Measurements from ENCODE around the gene GLP1R. TPM values are rescaled to one million over a fixed set of nuclear protein-coding genes. Genes with fewer than 3 reads are reported as not detected.

The GLP1R gene
- total RNA-seq, 1 donor from 2014 or later, result 4.3 TPM

GRCh38 chr6:39107641-39108040, 59.1 kb downstream of the GLP1R start:
- no peak for DNase-seq (ENCODE audit: extremely low spot score, unreplicated experiment)
- Mint-ChIP-seq H3K36me3 (peaks cover 31% of the 10 kb centered on the region), H3K4me1 (ENCODE audit: unreplicated experiment) (no peaks in the 10 kb centered on the region), H3K9me3 (no peaks in the 10 kb centered on the region), H3K27ac (no peak overlapping the region), H3K4me3 (no peak overlapping the region), H3K27me3 (no peaks in the 10 kb centered on the region)
- no peak for TF ChIP-seq CTCF (conservative IDR thresholded peaks at IDR 0.05)

GRCh38 chr6:39108041-39108839, 59.7 kb downstream of the GLP1R start:
- H3K27ac Mint-ChIP-seq, result no peak overlapping the region
- no peaks in the 10 kb centered on the region for H3K4me1 Mint-ChIP-seq (ENCODE audit: unreplicated experiment)
- H3K27me3 Mint-ChIP-seq, result no peaks in the 10 kb centered on the region
- H3K36me3 Mint-ChIP-seq, result peaks cover 32% of the 10 kb centered on the region
- DNase-seq (ENCODE audit: extremely low spot score, unreplicated experiment), result no peak
- H3K9me3 Mint-ChIP-seq, result no peaks in the 10 kb centered on the region
- no peak for TF ChIP-seq CTCF (conservative IDR thresholded peaks at IDR 0.05)
- no peak overlapping the region for H3K4me3 Mint-ChIP-seq

- H3K4me1 Mint-ChIP-seq (ENCODE audit: unreplicated experiment), result peaks cover 10% of the 10 kb centered on the region
- H3K27me3 Mint-ChIP-seq, result no peaks in the 10 kb centered on the region
- DNase-seq (ENCODE audit: extremely low spot score, unreplicated experiment), result no peak
- TF ChIP-seq CTCF (conservative IDR thresholded peaks at IDR 0.05), result no peak
- H3K9me3 Mint-ChIP-seq, result no peaks in the 10 kb centered on the region
- H3K4me3 Mint-ChIP-seq, result no peak overlapping the region
- peaks cover 20% of the 10 kb centered on the region for H3K36me3 Mint-ChIP-seq
- H3K27ac Mint-ChIP-seq, result no peak overlapping the region
Measured at GRCh38 chr6:39111280-39111679, 62.7 kb downstream of the GLP1R start.

- Mint-ChIP-seq H3K4me3 (peak overlapping the region; percentile 97), H3K36me3 (peaks cover 14% of the 10 kb centered on the region), H3K4me1 (ENCODE audit: unreplicated experiment) (peaks cover 10% of the 10 kb centered on the region), H3K27me3 (peaks cover 3% of the 10 kb centered on the region), H3K9me3 (no peaks in the 10 kb centered on the region), H3K27ac (peak overlapping the region; percentile 86)
- no peak for TF ChIP-seq CTCF (conservative IDR thresholded peaks at IDR 0.05)
- no peak for DNase-seq (ENCODE audit: extremely low spot score, unreplicated experiment)
Measured at GRCh38 chr6:39113788-39114187, 65.2 kb downstream of the GLP1R start.

GRCh38 chr6:39114388-39114703, 65.8 kb downstream of the GLP1R start:
- peak; percentile 17 for TF ChIP-seq CTCF (conservative IDR thresholded peaks at IDR 0.05)
- peaks cover 3% of the 10 kb centered on the region for H3K27me3 Mint-ChIP-seq
- peak overlapping the region; percentile 97 for H3K4me3 Mint-ChIP-seq
- peak overlapping the region; percentile 86 for H3K27ac Mint-ChIP-seq
- peaks cover 11% of the 10 kb centered on the region for H3K36me3 Mint-ChIP-seq
- H3K4me1 Mint-ChIP-seq (ENCODE audit: unreplicated experiment), result peaks cover 10% of the 10 kb centered on the region
- DNase-seq (ENCODE audit: extremely low spot score, unreplicated experiment), result no peak
- H3K9me3 Mint-ChIP-seq, result no peaks in the 10 kb centered on the region
